Left cardiac atrium (tissue), 4 donors: ENCODE data around the gene CDH16. TPM values are rescaled to one million over a fixed set of nuclear protein-coding genes. Genes with fewer than 3 reads are reported as not detected.
A peak's percentile ranks its signal among the peaks of the same experiment; 100 is the strongest.

Source experiments
- ATAC-seq, 2 donors: fragments of 200-7000 bp; cut with Tn5 transposase; one replicate each; pipeline ENCODE4 v1.9.1; 2020; ENCODE audit warnings: mild to moderate bottlenecking in 2 of 2, moderate library complexity in 2 of 2
- DNase-seq: peaks from one replicate; pipeline ENCODE4 v3.0.0-alpha.2; 2020
- intact Hi-C, 2 donors: fragments of 100-400 bp; cut with DNase I; formaldehyde crosslinking; loops; one replicate each; pipeline versions ENCODE4 v1.14.1 to v1.15.1; 2022 to 2023
- total RNA-seq, 2 donors: library from RNA; stranded (reverse); fragmentation: NEBNext Ultra II Directional; extraction: Animal tissue kit (Norgen Biotek cat#: 25700); gene quantifications; one replicate each; pipeline ENCODE4 v1.2.1, GENCODE V29; 2021
- donor health status: DM: no; HTN: yes; CAD: no.
- donor health status: DM: no; HTN: yes; CAD: no; lungs with severe emphysema.
- donor health status: DM: yes; HTN: yes; CAD: no.
- donor health status: Dilated cardiomyopathy.

CDH16 gene
- total RNA-seq, 2 donors from 2014 or later, result 0.39 to 0.47 TPM

- intact Hi-C loops, result no loop called here
- DNase-seq, result peak; percentile 92
- ATAC-seq, result peak; percentile 86 to 89
These were observed 15.6 kb upstream of the CDH16 start, which contains the start of gene CIAO2B for GRCh38 chr16:66934138-66934838. TSS of gene CIAO2B (minus strand) at chr16:66934402. CDS start at chr16:66934364, 38 bp downstream.

- ATAC-seq (peak in 1 of 2 donors; percentile 1), DNase-seq (no peak)
- intact Hi-C loops, result no loop called here
These were observed 15.1 kb upstream of the CDH16 start for GRCh38 chr16:66933776-66934137.

GRCh38 chr16:66932076-66932475, 13.4 kb upstream of the CDH16 start:
- no peak for DNase-seq
- ATAC-seq, result no peak
- intact Hi-C loops, result no loop called here

DNA sequence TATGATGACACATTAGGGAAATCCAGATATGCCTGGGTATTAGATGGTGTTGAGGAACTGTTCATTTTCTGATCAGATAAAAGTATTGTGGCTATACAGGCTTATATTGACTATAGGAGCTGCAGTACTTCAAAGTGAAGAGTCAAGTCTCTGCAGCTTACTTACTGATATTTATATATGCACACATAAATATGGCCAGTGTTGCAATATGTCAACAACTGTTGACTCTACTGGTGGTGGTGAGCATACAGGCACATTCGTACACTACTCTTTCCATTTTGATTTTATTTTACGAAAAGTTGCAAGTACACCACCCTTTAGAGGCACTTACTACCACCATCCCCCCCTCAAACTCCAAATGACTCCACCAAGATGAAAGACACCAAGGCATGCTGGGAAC, 13.0 kb upstream of the CDH16 start:
- intact Hi-C loops, result no loop called here
- ATAC-seq (no peak), DNase-seq (no peak)

GRCh38 chr16:66930189-66930588, 11.5 kb upstream of the CDH16 start:
- intact Hi-C loops, result no loop called here
- DNase-seq, result peak; percentile 74

GRCh38 chr16:66928702-66929388, 10.2 kb upstream of the CDH16 start:
- intact Hi-C loops, result loop anchor here in 1 of 2 donors (1.0 kb wide), 1 partner anchor 26 kb away; no protein-coding TSS in a partner anchor
- ATAC-seq (no peak), DNase-seq (no peak)

More at GRCh38 chr16:66930189-66930588, 11.5 kb upstream of the CDH16 start:
- ATAC-seq, result peak in 1 of 2 donors; percentile 10

DNA sequence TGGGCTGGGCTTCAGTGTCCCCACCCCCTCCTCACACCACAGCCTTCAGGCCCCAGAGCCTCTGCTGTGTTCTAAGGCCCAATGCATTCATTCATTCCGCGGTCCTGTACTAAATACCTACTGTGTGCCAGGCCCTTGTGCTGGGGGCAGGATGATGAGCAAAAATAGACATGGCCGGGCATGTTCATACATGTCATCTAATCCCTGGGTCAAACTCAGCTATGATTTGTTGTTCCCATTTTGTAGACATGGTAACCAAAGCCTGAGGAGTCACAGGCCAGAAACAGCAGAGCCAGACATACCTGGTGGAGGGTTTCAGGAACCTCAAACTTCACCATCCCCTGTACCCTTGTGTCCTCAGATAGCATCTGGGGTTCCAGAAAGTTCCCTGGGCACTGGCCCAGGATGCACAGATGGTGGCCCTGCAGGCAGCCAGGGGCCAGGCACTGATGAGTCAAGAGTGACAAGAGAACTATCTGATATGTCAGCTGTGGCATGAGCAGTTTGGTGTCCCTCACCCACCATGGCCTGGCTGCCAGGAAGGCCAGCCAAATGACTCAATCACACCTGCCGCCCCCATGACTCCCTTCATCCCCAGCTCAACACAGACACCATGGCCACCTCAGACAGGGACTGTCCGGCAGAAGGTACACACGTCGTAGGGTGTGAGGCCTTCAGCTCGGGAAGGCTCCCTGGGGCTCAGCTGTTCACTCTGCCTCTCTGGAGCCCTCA, 9.4 kb upstream of the CDH16 start:
- ATAC-seq, result peak in 1 of 2 donors; percentile 21

DNA sequence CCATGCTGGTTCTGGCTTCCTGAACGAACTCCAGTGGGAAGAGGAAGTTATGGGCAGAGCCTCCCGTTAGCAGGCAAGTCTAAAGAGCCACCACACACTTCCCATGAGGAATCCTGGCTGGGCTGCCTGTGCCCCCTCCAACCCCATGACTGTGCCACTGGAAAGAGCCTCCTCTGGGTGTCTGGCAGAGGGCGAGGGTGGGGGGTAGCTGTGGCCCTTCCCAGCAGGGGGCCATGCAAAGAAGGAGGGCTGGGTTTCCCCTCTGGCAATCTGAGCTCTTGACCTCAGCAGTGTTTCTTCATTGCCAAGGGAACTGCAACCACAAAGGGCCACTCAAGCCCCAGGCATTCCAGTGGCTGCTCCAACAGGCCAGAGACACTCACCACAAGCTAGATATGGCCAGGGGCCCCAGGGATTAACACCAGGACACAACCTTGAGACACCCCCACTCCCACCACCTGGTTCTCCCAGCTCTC, 8.3 kb upstream of the CDH16 start:
- ATAC-seq, result peak in 1 of 2 donors; percentile 28
- DNase-seq, result peak; percentile 66
- intact Hi-C loops, result no loop called here

More for the DNA sequence above, 9.4 kb upstream of the CDH16 start:
- intact Hi-C loops, result loop anchor here in 1 of 2 donors (1.0 kb wide), 1 partner anchor 25 kb away; no protein-coding TSS in a partner anchor
- peak; percentile 65 for DNase-seq

DNA sequence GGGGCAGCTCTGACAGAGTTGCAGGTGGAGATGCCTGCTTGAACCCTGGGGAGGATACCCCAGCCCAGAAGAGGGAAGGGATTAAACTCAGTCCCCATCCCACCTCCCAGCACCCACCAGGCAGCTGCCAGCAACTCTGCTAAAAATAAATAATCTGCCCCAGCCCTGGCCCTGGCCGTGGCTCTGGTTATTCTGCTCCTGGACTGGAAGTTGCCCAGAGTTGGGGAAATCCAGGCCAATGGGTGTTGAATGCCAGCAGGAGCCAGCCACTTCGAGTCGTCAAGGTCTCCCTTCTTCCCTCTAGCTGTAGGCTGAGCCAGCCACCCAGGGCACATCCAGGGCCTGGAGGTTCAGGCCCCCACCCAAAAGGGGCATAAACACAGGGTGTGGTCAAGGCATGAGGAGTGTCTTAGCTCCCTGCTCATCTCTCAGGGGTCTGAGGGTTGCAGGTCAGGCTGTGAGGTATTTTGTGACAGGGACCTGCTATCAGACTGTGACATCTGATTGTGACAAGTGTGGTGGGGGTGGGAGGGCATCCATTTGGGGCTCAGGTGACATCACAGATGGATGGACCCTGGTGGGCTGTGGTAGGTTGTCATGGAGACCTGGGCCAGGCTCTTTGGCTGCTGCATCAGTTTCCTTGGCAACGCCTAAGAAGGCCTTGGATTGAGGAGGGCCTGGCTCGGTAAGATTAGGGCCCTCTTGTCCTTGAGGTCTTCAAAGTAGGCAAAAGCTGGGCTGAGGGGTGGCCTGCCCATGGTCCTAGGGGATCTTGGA, 7.7 kb upstream of the CDH16 start:
- DNase-seq (no peak), ATAC-seq (peak; percentile 20 to 41)
- intact Hi-C loops, result no loop called here

DNA sequence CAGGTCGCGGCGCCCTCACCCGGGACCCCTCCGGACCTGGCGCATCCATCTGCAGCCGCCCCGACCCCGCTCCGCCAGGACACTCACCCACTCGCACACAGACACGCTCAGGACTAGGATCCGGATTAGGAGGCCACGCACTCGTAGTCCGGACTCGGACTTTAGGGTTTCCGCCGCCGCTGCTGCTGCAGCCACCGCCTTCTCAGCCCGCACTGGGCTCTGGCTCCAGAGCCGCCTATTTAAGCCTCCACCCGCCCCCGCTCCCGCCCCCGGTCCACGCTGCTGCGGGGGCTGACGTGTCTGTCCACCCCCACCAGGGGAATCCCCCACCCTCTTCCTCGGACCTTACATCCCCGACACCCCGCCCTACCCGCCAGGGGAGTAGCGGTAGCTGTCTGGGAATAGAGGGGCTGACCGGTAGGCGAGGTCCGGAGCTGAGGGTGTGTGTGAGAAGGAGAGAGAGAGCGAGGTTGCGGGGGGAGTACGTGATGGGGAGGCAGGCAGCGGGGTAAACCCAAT, 6.7 kb upstream of the CDH16 start, which contains the start of gene RRAD:
Gene RRAD, minus strand, starts transcription at position 214 of the 519 bp plus-strand sequence. CDS start 356 bp downstream, outside the sequence.
- peak; percentile 78 for DNase-seq
- ATAC-seq, result peak; percentile 53 to 60
- intact Hi-C loops, result no loop called here

- intact Hi-C loops, result no loop called here
- ATAC-seq (peak; percentile 25 to 48), DNase-seq (no peak)
These were observed 6.0 kb upstream of the CDH16 start for GRCh38 chr16:66924527-66925321.

DNA sequence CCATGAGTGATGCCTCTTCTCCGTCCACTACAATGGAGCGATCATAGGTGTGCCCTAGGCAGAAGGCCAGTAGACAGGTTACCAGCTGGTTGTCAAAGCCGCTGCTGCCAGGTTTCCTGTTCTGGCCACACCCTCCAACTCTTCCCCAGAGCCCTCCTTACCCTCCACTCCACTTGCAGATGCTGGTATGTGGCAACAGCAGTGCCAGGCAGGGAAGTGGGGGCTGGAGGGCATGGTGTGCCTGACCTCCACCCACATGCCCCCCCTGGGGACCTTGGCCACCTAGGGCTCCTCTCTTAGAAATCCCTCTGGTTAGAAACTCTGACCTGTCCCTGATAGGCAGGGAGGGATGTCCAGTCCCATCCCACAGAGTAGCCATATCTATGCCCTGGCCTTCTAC, 5.2 kb upstream of the CDH16 start:
- intact Hi-C loops, result no loop called here
- ATAC-seq (no peak), DNase-seq (no peak)

- intact Hi-C loops, result no loop called here
- DNase-seq (no peak), ATAC-seq (peak; percentile 12 to 32)
These were observed 4.6 kb upstream of the CDH16 start for GRCh38 chr16:66923247-66923731.

DNA sequence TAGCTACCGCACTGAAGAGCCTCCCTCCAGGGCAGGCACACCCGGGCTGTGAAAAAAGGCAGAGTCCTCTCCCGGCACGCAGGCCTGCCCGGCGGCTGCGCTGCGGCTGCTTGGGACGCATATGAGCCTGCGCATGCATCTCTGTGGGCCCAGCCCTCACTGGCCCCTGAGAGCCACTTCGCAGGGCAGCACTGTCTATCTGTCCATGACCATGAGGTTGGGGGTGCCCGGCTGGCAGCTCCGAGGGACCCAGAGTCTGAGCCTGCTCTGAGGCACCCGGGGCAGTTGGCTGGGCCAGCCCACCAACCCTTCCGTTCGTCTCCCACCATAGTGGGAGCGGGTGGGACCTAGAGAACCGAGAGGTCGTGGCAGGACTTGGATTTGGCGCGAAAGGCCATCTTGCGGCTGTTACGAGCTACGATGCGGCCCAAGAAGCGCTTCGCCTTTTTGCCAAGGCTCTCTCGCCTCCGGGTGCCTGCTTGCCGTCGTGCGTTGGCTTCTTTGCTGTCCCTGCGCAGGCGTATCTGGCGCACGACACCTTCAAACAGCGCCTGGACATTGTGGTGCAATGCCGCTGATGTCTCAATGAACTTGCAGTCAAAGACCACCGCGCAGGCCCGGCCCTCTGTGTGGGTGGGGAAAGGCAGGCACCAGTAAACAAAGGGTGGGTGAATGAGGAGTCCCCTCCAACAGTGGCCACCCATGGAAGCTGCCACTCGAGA, 3.2 kb upstream of the CDH16 start:
- no peak for ATAC-seq
- intact Hi-C loops, result no loop called here
- DNase-seq, result no peak

GRCh38 chr16:66920924-66921680, 2.4 kb upstream of the CDH16 start:
- intact Hi-C loops, result no loop called here
- DNase-seq (no peak), ATAC-seq (no peak)

GRCh38 chr16:66920299-66920590, 1.6 kb upstream of the CDH16 start:
- DNase-seq (no peak), ATAC-seq (no peak)
- intact Hi-C loops, result no loop called here
